K562 (cell line): ENCODE data around the gene IL11. TPM values are rescaled to one million over a fixed set of nuclear protein-coding genes. Genes with fewer than 3 reads are reported as not detected.

Experiments used
- FIP1L1 ChIP-seq: fragments of 200-400 bp; formaldehyde crosslinking; IDR thresholded peaks from 2 replicates; pipeline ENCODE4 v1.6.1; 2018; ENCODE audit warnings: mild to moderate bottlenecking, low read depth, low read length; ENCODE audit not compliant: poor library complexity, severe bottlenecking
- GABPB1 ChIP-seq: sonication (generic); formaldehyde crosslinking; IDR thresholded peaks from 2 replicates; pipeline ENCODE4 v1.8.0; 2022; ENCODE audit warnings: mild to moderate bottlenecking, missing genetic modification reagents
- MNT ChIP-seq, 2 experiments: fragments of 450-650 bp; conservative IDR thresholded peaks; 2 replicates each; pipeline ENCODE4 v1.6.1; 2017; ENCODE audit warnings: mild to moderate bottlenecking in 2 of 2, moderate library complexity in 2 of 2
- NONO ChIP-seq, 2 experiments: fragments of 200-400 bp in 1 of 2; fragments of 450-650 bp in 1 of 2; formaldehyde crosslinking in 1 of 2; IDR thresholded peaks; 2 replicates each; pipeline ENCODE4 v1.6.1; 2017; ENCODE audit warnings: low read depth in 2 of 2, mild to moderate bottlenecking in 2 of 2, moderate library complexity in 2 of 2, low read length in 1 of 2
- RBFOX2 ChIP-seq: fragments of 200-400 bp; formaldehyde crosslinking; IDR thresholded peaks from 2 replicates; pipeline ENCODE4 v1.6.1; 2017; ENCODE audit warnings: low read depth, mild to moderate bottlenecking, low read length, moderate library complexity
- RFX5 ChIP-seq: IDR thresholded peaks from 2 replicates; pipeline ENCODE4 v1.6.1; 2011; ENCODE audit warnings: low read depth, mild to moderate bottlenecking, improper control_type of control experiment, low read length
- SRSF1 ChIP-seq: fragments of 200-400 bp; formaldehyde crosslinking; IDR thresholded peaks from 2 replicates; pipeline ENCODE4 v1.6.1; 2017; ENCODE audit warnings: mild to moderate bottlenecking, low read depth, low read length, moderate library complexity
- ZBTB7A ChIP-seq: IDR thresholded peaks from 2 replicates; pipeline ENCODE4 v1.6.1; 2011; ENCODE audit warnings: low read depth, mild to moderate bottlenecking, low read length, moderate library complexity, borderline replicate concordance; ENCODE audit not compliant: control insufficient read depth
- ZNF175 ChIP-seq: fragments of 200-800 bp; sonication (Bioruptor generic); IDR thresholded peaks from 2 replicates; pipeline ENCODE4 v1.6.1; 2016; ENCODE audit warnings: low read depth, mild to moderate bottlenecking, missing genetic modification characterization, missing compliant biosample characterization
- ZNF217 ChIP-seq: sonication (generic); formaldehyde crosslinking; IDR thresholded peaks from 2 replicates; pipeline ENCODE4 v1.8.0; 2022; ENCODE audit warnings: mild to moderate bottlenecking, missing genetic modification reagents
- ZNF444 ChIP-seq: fragments of 250-450 bp; sonication (Bioruptor Pico); IDR thresholded peaks from 2 replicates; pipeline ENCODE4 v1.4.0; 2020; ENCODE audit warnings: mild to moderate bottlenecking, moderate library complexity
- polyA plus RNA-seq, 8 experiments: library from polyadenylated mRNA; depleted of rRNA in 4 of 8; stranded (reverse) in 5 of 8; unstranded in 3 of 8; fragments of >200 nt; fragmentation: Nextera tagmentation in 2 of 8; fragmentation: Illumina TruSeq in 1 of 8; extraction: Ambion mirVana in 2 of 8; extraction: Trizol in 1 of 8; gene quantifications; 2 replicates each; pipeline versions ENCODE4 v1.2.1 to v1.2.3, GENCODE V29; 2011 to 2014; ENCODE audit warnings: inconsistent platforms in 1 of 8, missing spikeins in 1 of 8
- total RNA-seq, 7 experiments: library from RNA; depleted of rRNA in 6 of 7; stranded (reverse); fragments of >200 nt in 6 of 7; fragmentation: Illumina TruSeq in 2 of 7; extraction: Trizol in 2 of 7; gene quantifications; 2 replicates each; pipeline versions ENCODE4 v1.2.1 to v1.2.3, GENCODE V29; 2011 to 2021; ENCODE audit warnings: low replicate concordance in 1 of 7
- TF ChIP-seq, protein P1 (sequence below): sonication (generic); formaldehyde crosslinking; IDR thresholded peaks from 2 replicates; pipeline ENCODE4 v1.8.1; 2023; ENCODE audit warnings: mild to moderate bottlenecking, missing genetic modification reagents
- TF ChIP-seq, protein P2 (sequence below): fragments of 250-450 bp; sonication (Bioruptor Pico); IDR thresholded peaks from 2 replicates; pipeline ENCODE4 v1.4.0; 2020; ENCODE audit warnings: borderline replicate concordance
- TF ChIP-seq, protein P3 (sequence below): fragments of 250-450 bp; sonication (Bioruptor Pico); IDR thresholded peaks from 2 replicates; pipeline ENCODE4 v1.4.0; 2020

The IL11 gene
- total and polyA plus RNA-seq, 9 of the 15 experiments (the other 6 are each of a cell fraction or from before 2014, with no cell fraction given), result 0.04 to 0.42 (median 0.06) TPM; not detected in 6

DNA sequence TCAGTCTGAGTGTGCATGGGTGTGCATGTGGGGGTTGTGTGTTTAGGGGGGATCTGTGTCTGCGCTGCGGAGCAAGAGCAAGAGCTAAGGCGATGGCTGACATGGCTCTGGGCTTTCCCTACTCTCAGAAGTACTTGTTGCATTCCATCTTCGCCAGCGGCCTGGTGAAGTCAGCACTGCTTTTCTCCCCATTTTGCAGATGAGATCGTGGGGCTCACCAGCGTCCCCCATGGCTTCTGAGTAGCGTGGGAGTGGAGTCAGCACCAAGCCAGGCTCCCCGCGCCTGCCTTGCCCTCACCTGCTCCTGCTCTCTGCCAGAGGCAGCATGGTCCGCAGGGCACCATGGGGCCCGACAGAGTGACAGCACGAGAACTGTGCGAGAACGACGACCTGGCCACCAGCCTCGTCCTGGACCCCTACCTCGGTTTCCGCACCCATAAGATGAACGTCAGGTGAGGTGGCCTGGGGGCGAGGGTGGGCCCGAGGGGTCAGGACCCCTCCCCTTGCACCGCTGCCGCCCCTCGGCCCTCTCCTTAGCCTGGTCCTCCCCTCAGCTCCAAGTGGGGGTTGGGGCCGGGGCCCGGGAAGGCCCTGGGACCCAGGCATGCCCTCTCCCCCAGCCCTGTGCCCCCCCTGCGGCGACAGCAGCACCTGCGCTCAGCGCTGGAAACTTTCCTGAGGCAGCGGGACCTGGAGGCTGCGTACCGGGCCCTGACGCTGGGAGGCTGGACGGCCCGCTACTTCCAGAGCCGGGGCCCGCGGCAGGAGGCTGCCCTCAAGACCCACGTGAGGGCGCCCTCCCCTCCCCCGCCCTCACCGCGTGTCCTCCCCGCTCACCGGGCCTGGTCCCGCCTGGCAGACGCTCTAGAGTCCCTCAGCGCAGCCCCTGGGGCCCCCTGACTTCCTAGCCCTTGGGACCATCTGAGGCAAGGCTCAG lies 28.4 kb downstream of the IL11 start (continued):
- TF ChIP-seq, protein P1, sequence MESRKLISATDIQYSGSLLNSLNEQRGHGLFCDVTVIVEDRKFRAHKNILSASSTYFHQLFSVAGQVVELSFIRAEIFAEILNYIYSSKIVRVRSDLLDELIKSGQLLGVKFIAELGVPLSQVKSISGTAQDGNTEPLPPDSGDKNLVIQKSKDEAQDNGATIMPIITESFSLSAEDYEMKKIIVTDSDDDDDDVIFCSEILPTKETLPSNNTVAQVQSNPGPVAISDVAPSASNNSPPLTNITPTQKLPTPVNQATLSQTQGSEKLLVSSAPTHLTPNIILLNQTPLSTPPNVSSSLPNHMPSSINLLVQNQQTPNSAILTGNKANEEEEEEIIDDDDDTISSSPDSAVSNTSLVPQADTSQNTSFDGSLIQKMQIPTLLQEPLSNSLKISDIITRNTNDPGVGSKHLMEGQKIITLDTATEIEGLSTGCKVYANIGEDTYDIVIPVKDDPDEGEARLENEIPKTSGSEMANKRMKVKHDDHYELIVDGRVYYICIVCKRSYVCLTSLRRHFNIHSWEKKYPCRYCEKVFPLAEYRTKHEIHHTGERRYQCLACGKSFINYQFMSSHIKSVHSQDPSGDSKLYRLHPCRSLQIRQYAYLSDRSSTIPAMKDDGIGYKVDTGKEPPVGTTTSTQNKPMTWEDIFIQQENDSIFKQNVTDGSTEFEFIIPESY, result peak; percentile 85
- no peak for TF ChIP-seq MNT (conservative IDR thresholded peaks at IDR 0.05)
- no peak for TF ChIP-seq NONO (IDR thresholded peaks at IDR 0.05; ENCODE audit: low read depth in 2 of 2, low read length in 1 of 2)
- no peak for TF ChIP-seq GABPB1
- no peak for TF ChIP-seq RFX5
- no peak for TF ChIP-seq ZNF444 (CRISPR knock-in tag)
- peak; percentile 23 for TF ChIP-seq FIP1L1
- TF ChIP-seq RBFOX2, result peak; percentile 53
- 0 out of 2 replicates have a peak, but pooled peaks have one; percentile 12 for TF ChIP-seq ZBTB7A
- TF ChIP-seq, protein P2, sequence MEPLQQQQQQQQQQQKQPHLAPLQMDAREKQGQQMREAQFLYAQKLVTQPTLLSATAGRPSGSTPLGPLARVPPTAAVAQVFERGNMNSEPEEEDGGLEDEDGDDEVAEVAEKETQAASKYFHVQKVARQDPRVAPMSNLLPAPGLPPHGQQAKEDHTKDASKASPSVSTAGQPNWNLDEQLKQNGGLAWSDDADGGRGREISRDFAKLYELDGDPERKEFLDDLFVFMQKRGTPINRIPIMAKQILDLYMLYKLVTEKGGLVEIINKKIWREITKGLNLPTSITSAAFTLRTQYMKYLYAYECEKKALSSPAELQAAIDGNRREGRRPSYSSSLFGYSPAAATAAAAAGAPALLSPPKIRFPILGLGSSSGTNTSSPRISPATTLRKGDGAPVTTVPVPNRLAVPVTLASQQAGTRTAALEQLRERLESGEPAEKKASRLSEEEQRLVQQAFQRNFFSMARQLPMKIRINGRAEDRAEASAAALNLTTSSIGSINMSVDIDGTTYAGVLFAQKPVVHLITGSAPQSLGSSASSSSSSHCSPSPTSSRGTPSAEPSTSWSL (CRISPR knock-in tag), result no peak
- TF ChIP-seq, protein P3, sequence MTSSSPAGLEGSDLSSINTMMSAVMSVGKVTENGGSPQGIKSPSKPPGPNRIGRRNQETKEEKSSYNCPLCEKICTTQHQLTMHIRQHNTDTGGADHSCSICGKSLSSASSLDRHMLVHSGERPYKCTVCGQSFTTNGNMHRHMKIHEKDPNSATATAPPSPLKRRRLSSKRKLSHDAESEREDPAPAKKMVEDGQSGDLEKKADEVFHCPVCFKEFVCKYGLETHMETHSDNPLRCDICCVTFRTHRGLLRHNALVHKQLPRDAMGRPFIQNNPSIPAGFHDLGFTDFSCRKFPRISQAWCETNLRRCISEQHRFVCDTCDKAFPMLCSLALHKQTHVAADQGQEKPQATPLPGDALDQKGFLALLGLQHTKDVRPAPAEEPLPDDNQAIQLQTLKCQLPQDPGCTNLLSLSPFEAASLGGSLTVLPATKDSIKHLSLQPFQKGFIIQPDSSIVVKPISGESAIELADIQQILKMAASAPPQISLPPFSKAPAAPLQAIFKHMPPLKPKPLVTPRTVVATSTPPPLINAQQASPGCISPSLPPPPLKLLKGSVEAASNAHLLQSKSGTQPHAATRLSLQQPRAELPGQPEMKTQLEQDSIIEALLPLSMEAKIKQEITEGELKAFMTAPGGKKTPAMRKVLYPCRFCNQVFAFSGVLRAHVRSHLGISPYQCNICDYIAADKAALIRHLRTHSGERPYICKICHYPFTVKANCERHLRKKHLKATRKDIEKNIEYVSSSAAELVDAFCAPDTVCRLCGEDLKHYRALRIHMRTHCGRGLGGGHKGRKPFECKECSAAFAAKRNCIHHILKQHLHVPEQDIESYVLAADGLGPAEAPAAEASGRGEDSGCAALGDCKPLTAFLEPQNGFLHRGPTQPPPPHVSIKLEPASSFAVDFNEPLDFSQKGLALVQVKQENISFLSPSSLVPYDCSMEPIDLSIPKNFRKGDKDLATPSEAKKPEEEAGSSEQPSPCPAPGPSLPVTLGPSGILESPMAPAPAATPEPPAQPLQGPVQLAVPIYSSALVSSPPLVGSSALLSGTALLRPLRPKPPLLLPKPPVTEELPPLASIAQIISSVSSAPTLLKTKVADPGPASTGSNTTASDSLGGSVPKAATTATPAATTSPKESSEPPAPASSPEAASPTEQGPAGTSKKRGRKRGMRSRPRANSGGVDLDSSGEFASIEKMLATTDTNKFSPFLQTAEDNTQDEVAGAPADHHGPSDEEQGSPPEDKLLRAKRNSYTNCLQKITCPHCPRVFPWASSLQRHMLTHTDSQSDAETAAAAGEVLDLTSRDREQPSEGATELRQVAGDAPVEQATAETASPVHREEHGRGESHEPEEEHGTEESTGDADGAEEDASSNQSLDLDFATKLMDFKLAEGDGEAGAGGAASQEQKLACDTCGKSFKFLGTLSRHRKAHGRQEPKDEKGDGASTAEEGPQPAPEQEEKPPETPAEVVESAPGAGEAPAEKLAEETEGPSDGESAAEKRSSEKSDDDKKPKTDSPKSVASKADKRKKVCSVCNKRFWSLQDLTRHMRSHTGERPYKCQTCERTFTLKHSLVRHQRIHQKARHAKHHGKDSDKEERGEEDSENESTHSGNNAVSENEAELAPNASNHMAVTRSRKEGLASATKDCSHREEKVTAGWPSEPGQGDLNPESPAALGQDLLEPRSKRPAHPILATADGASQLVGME, result no peak
- no peak for TF ChIP-seq ZNF175 (CRISPR knock-in tag)
- no peak for TF ChIP-seq SRSF1
- TF ChIP-seq ZNF217 (CRISPR knock-in tag), result no peak
